Psoas muscle (tissue), 8 donors: ENCODE measurements around the gene CRB1. TPM values are rescaled to one million over a fixed set of nuclear protein-coding genes. Genes with fewer than 3 reads are reported as not detected.

Experiments
- ATAC-seq, 4 donors: fragments of 200-7000 bp; cut with Tn5 transposase; one replicate each; pipeline ENCODE4 v1.9.1; 2020; ENCODE audit warnings: moderate library complexity in 3 of 4, mild to moderate bottlenecking in 2 of 4
- DNase-seq, 2 donors: peaks; one replicate each; pipeline ENCODE4 v3.0.0-alpha.2; 2020
- H3K27ac ChIP-seq: fragments of 200-600 bp; one replicate; pipeline ENCODE4 v1.8.0; 2022
- H3K27me3 ChIP-seq, 3 donors: fragments of 200-600 bp in 1 of 3; one replicate each; pipeline versions ENCODE4 v1.6.1 to v1.8.0; 2013 to 2022; ENCODE audit warnings: low read length in 2 of 3, mild to moderate bottlenecking in 2 of 3, moderate library complexity in 1 of 3; ENCODE audit not compliant: insufficient read depth in 3 of 3
- H3K36me3 ChIP-seq, 2 donors: fragments of 200-600 bp in 1 of 2; one replicate each; pipeline versions ENCODE4 v1.6.1 to v1.8.0; 2013 to 2022; ENCODE audit warnings: low read depth in 1 of 2, mild to moderate bottlenecking in 1 of 2, moderate library complexity in 1 of 2; ENCODE audit not compliant: insufficient read depth in 1 of 2
- H3K4me1 ChIP-seq: fragments of 200-600 bp; one replicate; pipeline ENCODE4 v1.8.0; 2022
- H3K4me3 ChIP-seq: fragments of 200-600 bp; one replicate; pipeline ENCODE4 v1.8.0; 2022; ENCODE audit warnings: mild to moderate bottlenecking
- H3K9me3 ChIP-seq: fragments of 200-600 bp; one replicate; pipeline ENCODE4 v1.8.0; 2022
- WGBS, 3 donors: extraction: QIAGEN DNeasy Blood & Tissue Kit; methylation state at CpG; one replicate each; pipeline versions ENCODE4 v1.1.6 to v1.1.7; 2013; 5-methylcytosine and 5-hydroxymethylcytosine counted together
- intact Hi-C, 2 donors: fragments of 100-400 bp; cut with DNase I; formaldehyde crosslinking; loops; one replicate each; pipeline versions ENCODE4 v1.11.0 to v1.14.2; 2022
- polyA plus RNA-seq, 3 donors: library from polyadenylated mRNA; stranded (reverse); fragments of 200-250 nt; gene quantifications; one replicate each; pipeline ENCODE4 v1.2.3, GENCODE V29; 2013
- total RNA-seq, 4 donors: library from RNA; stranded (reverse); fragmentation: NEBNext Ultra II Directional in 2 of 4; extraction: Animal tissue kit (Norgen Biotek cat#: 25700) in 2 of 4; gene quantifications; one replicate each; pipeline versions ENCODE4 v1.2.1 to v1.2.4, GENCODE V29; 2021 to 2023
- TF ChIP-seq, protein P1 (sequence below): fragments of 200-600 bp; IDR thresholded peaks from one replicate; pipeline ENCODE4 v1.8.0; 2022; ENCODE audit warnings: antibody characterized with exemption
- donor health status: healthy with polysubstance abuse.
- donor health status: DM: no; HTN: no; CAD: no; lungs with moderate emphysema.
- donor health status: Bipolar disorder and iron deficiency.
- donor health status: healthy.
- donor health status: DM: yes; HTN: yes; CAD: no.
- donor health status: DM: no; HTN: no; CAD: no.
- donor health status: DM: no; HTN: no; CAD: no.
- donor health status: DM: yes; HTN: yes; CAD: no.

The CRB1 gene
- total and polyA plus RNA-seq, 7 donors, result 0.06 to 1.3 (median 0.77) TPM

GRCh38 chr1:197465528-197466327 lies 197.7 kb downstream of the CRB1 start:
- TF ChIP-seq, protein P1, sequence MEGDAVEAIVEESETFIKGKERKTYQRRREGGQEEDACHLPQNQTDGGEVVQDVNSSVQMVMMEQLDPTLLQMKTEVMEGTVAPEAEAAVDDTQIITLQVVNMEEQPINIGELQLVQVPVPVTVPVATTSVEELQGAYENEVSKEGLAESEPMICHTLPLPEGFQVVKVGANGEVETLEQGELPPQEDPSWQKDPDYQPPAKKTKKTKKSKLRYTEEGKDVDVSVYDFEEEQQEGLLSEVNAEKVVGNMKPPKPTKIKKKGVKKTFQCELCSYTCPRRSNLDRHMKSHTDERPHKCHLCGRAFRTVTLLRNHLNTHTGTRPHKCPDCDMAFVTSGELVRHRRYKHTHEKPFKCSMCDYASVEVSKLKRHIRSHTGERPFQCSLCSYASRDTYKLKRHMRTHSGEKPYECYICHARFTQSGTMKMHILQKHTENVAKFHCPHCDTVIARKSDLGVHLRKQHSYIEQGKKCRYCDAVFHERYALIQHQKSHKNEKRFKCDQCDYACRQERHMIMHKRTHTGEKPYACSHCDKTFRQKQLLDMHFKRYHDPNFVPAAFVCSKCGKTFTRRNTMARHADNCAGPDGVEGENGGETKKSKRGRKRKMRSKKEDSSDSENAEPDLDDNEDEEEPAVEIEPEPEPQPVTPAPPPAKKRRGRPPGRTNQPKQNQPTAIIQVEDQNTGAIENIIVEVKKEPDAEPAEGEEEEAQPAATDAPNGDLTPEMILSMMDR, result no peak
- WGBS, 3 donors, result 82 to 92% (median 90%) methylated on average over 3 of the region's 3 CpGs
- Histone ChIP-seq H3K36me3 (no peaks in the 10 kb centered on the region), H3K9me3 (no peaks in the 10 kb centered on the region), H3K4me1 (no peaks in the 10 kb centered on the region), H3K27me3 (no peaks in the 10 kb centered on the region), H3K4me3 (no peak overlapping the region), H3K27ac (no peak overlapping the region)
- ATAC-seq (no peak), DNase-seq (no peak)
- intact Hi-C loops, result no loop called here

DNA sequence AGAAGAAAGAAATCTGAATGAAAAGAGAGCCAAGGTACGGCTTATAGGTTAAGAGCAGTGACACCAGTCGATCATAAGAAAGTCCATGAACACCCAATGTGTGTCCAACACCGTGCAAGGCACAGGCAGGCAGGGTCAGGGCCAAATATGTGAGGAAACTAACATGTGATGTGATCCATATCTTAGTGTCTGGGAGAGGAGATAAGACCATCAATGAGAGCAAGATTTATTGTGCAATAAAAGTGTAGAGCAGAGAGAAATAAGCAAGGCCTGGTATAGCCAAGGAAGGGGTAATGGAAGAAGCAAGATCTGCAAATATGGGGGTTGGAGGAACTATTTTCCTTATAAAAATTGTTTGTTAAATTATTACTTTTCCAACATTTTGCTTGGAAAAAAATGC lies 198.8 kb downstream of the CRB1 start:
- Histone ChIP-seq H3K36me3 (no peaks in the 10 kb centered on the region), H3K27me3 (no peaks in the 10 kb centered on the region), H3K4me1 (no peaks in the 10 kb centered on the region), H3K4me3 (no peak overlapping the region), H3K9me3 (no peaks in the 10 kb centered on the region), H3K27ac (no peak overlapping the region)
- DNase-seq (no peak), ATAC-seq (no peak)
- TF ChIP-seq, protein P1, result no peak
- WGBS, 3 donors, result 74 to 80% (median 78%) methylated on average over 3 of the region's 3 CpGs
- intact Hi-C loops, result no loop called here

DNA sequence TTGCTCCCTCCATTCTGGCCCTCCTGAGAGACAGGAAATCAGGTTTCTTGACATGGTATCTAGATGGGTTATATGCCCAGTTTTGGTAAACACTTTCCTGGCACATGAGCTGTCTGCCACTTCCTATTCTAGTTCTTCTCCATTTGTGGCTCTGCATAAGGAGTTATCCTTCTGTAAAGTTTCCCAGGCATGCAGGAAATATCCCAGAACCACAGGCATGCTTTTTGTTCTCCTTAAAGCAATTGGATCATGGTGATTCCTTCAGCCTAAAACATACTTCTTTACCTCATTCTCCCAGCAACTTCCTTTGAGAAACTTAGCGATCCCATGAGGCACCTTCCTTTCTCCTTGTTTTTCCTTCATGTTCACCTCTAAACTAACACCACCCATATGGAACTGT lies 199.8 kb downstream of the CRB1 start:
- ATAC-seq, result no peak
- H3K9me3 ChIP-seq, result no peaks in the 10 kb centered on the region

DNA sequence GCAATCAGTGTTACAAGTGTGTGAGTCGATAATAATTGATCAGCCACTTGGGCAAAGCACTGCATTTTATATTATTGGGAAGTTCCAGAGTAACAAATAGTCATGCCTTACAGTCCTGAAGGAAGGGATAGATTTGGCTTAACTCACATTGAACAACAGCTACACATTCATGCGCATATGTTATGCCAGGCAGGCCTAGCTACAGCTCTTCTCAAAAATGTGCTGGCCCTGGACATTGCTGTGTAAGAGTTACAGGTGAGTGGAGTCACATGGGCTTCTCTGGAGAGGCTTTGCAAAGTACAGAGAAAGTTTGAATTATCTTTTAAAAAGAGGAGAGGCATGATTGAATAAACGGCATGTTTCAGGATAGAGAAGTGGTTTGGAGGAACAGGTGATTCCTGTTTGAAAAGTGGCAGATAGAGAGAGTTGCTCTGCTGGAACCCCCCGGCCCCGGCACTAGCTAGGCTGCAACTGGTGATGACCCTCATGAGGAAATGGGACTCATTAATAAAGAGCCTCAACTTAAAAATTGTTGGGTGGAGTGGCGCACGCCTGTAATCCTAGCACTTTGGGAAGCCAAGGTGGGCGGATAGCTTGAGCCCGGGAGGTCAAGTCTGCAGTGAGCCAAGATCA lies 200.6 kb downstream of the CRB1 start:
- TF ChIP-seq, protein P1, result no peak
- intact Hi-C loops, result no loop called here
- H3K36me3 ChIP-seq, result no peaks in the 10 kb centered on the region
- no peaks in the 10 kb centered on the region for H3K9me3 ChIP-seq
- H3K27me3 ChIP-seq, result no peaks in the 10 kb centered on the region
- ATAC-seq (no peak), DNase-seq (no peak)
- H3K27ac ChIP-seq, result no peak overlapping the region
- 87 to 97% (median 89%) methylated on average over 9 of the region's 9 CpGs for WGBS, 3 donors
- no peak overlapping the region for H3K4me3 ChIP-seq
- no peaks in the 10 kb centered on the region for H3K4me1 ChIP-seq

More for the DNA sequence above, 199.8 kb downstream of the CRB1 start:
- H3K4me1 ChIP-seq, result no peaks in the 10 kb centered on the region
- DNase-seq, result no peak
- no peak overlapping the region for H3K4me3 ChIP-seq
- TF ChIP-seq, protein P1, result no peak
- intact Hi-C loops, result no loop called here
- 83 to 98% (median 91%) methylated on average over 1 of the region's 1 CpG for WGBS, 3 donors
- no peaks in the 10 kb centered on the region for H3K36me3 ChIP-seq
- no peaks in the 10 kb centered on the region for H3K27me3 ChIP-seq
- no peak overlapping the region for H3K27ac ChIP-seq
